Measurements from ENCODE around the gene BRPF1.

Gene BRPF1

DNA sequence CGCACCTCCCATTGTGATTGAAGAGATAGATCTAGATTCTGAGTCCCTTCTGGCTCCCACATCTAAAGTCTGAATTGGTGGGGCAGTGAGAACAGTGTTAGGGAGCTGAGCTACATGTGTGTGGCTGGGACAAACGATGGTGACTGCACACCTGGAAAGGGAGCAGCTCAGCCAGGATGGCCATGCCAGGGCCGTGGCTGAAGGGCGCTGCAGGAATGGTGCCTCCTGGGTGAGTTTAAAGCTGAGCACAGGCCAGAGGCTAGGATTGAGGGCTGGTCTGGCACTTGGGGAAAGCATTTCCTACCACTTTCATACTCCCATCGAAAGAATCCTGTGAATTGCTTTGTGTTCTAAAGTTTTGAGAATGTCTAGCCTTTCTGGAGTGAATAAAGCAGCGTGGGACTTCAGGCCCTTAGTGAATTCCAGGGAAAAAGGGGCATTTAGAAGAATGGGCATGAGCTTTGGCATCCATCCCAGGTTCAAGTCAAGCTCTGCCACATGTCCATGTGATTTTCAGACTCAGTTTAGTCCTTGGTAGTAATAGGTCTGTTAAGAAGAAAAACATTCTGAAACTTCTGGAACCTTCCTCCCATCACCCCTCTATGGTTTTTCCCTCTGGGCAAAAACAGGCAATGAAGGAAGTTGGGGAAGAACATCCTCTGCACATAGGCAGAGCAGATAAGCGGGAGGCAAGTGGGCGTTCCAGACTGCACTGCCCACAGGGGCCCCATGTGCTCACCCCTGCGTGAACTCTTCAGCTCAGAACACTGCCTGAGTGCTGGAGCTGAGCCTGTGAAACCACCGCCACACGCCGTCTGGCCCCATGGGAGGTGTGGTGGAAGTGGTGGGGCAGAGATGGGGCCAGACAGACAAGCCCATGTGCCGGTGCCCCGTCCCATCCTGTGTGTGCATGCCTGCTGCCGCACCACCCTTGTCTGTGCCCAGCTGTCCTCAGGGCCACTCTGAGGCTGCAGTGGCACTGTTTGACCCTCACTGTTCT is 40.8 kb upstream of the BRPF1 start:
- no peak for TF ChIP-seq FOXP2 (optimal IDR thresholded peaks at IDR 0.05; ENCODE audit: borderline replicate concordance, extremely low read depth, extremely low read length, insufficient read depth)
- TF ChIP-seq SIN3A (IDR thresholded peaks at IDR 0.05; ENCODE audit: borderline replicate concordance, insufficient read depth, low read length): no peak
- no peak for TF ChIP-seq REST (IDR thresholded peaks at IDR 0.05; ENCODE audit: insufficient read depth in 1 of 2, low read depth in 2 of 2, low read length in 2 of 2)

GRCh38 chr3:9691636-9692035 is 39.9 kb upstream of the BRPF1 start:
- TF ChIP-seq REST (IDR thresholded peaks at IDR 0.05; ENCODE audit: insufficient read depth in 1 of 2, low read depth in 2 of 2, low read length in 2 of 2) (no peak), FOXP2 (optimal IDR thresholded peaks at IDR 0.05; ENCODE audit: borderline replicate concordance, extremely low read depth, extremely low read length, insufficient read depth) (no peak), TAF1 (IDR thresholded peaks at IDR 0.05; ENCODE audit: borderline replicate concordance, insufficient read depth, low read length) (no peak), POLR2AphosphoS5 (IDR thresholded peaks at IDR 0.05; ENCODE audit: low read depth, low read length) (no peak)

- TF ChIP-seq POLR2AphosphoS5 (IDR thresholded peaks at IDR 0.05; ENCODE audit: low read depth, low read length) (no peak), FOXP2 (optimal IDR thresholded peaks at IDR 0.05; ENCODE audit: borderline replicate concordance, extremely low read depth, extremely low read length, insufficient read depth) (no peak), TAF1 (IDR thresholded peaks at IDR 0.05; ENCODE audit: borderline replicate concordance, insufficient read depth, low read length) (no peak), SIN3A (IDR thresholded peaks at IDR 0.05; ENCODE audit: borderline replicate concordance, insufficient read depth, low read length) (no peak), REST (IDR thresholded peaks at IDR 0.05; ENCODE audit: insufficient read depth in 1 of 2, low read depth in 2 of 2, low read length in 2 of 2) (no peak)
Measured at GRCh38 chr3:9692416-9692815, 39.1 kb upstream of the BRPF1 start.

- no peak for TF ChIP-seq FOXP2 (optimal IDR thresholded peaks at IDR 0.05; ENCODE audit: borderline replicate concordance, extremely low read depth, extremely low read length, insufficient read depth)
- no peak for TF ChIP-seq SIN3A (IDR thresholded peaks at IDR 0.05; ENCODE audit: borderline replicate concordance, insufficient read depth, low read length)
- TF ChIP-seq POLR2AphosphoS5 (IDR thresholded peaks at IDR 0.05; ENCODE audit: low read depth, low read length): no peak
- no peak for TF ChIP-seq REST (IDR thresholded peaks at IDR 0.05; ENCODE audit: insufficient read depth in 1 of 2, low read depth in 2 of 2, low read length in 2 of 2)
- TF ChIP-seq TAF1 (IDR thresholded peaks at IDR 0.05; ENCODE audit: borderline replicate concordance, insufficient read depth, low read length): no peak
Measured at GRCh38 chr3:9695345-9695744, 36.2 kb upstream of the BRPF1 start.

Measured in PFSK-1 (cell line).